GM21381 (cell line): Measurements from ENCODE around the gene CFAP65.

Source experiments
- ATAC-seq: cut with Tn5 transposase; IDR thresholded peaks from one replicate; pipeline ENCODE4 v1.9.1; 2021; ENCODE audit warnings: mild to moderate bottlenecking, moderate library complexity; ENCODE audit not compliant: unreplicated experiment

Gene CFAP65

GRCh38 chr2:219032051-219032745 lies 9.1 kb downstream of the CFAP65 start:
- ATAC-seq = no peak

GRCh38 chr2:219031005-219031738 lies 10.1 kb downstream of the CFAP65 start:
- ATAC-seq = no peak

- ATAC-seq = no peak
Observed at GRCh38 chr2:219030177-219030940, 11.0 kb downstream of the CFAP65 start.

GRCh38 chr2:219029829-219030165 lies 11.5 kb downstream of the CFAP65 start:
- ATAC-seq = peak; percentile 75

- no peak for ATAC-seq
Observed at GRCh38 chr2:219028996-219029828, 12.1 kb downstream of the CFAP65 start.

- no peak for ATAC-seq
Observed at GRCh38 chr2:219028141-219028540, 13.2 kb downstream of the CFAP65 start.

- no peak for ATAC-seq
Observed at GRCh38 chr2:219027511-219028055, 13.7 kb downstream of the CFAP65 start.

GRCh38 chr2:219026946-219027345 lies 14.4 kb downstream of the CFAP65 start:
- ATAC-seq = no peak

- ATAC-seq = no peak
Observed at GRCh38 chr2:219025637-219026585, 15.4 kb downstream of the CFAP65 start.

- ATAC-seq = no peak
Observed at GRCh38 chr2:219024059-219024458, 17.3 kb downstream of the CFAP65 start.

- ATAC-seq = no peak
Observed at GRCh38 chr2:219023045-219023605, 18.2 kb downstream of the CFAP65 start.

- ATAC-seq = no peak
Observed at GRCh38 chr2:219022616-219023015, 18.7 kb downstream of the CFAP65 start.

GRCh38 chr2:219022041-219022440 lies 19.3 kb downstream of the CFAP65 start:
- no peak for ATAC-seq

- ATAC-seq = no peak
Observed at GRCh38 chr2:219021591-219021990, 19.7 kb downstream of the CFAP65 start.

GRCh38 chr2:219020604-219021365 lies 20.5 kb downstream of the CFAP65 start:
- ATAC-seq = no peak

- no peak for ATAC-seq
Observed at GRCh38 chr2:219019436-219019835, 21.9 kb downstream of the CFAP65 start.

- ATAC-seq = no peak
Observed at GRCh38 chr2:219018726-219019125, 22.6 kb downstream of the CFAP65 start.

GRCh38 chr2:219018286-219018685 lies 23.0 kb downstream of the CFAP65 start:
- ATAC-seq = no peak
